ENCODE measurements around the gene PPARG. TPM values are rescaled to one million over a fixed set of nuclear protein-coding genes. Genes with fewer than 3 reads are reported as not detected.

The PPARG gene
- total RNA-seq, 1 experiment from 2014 or later, result not detected

GRCh38 chr3:12336099-12336498, 47.2 kb downstream of the PPARG start:
- no peaks in the 10 kb centered on the region for H3K79me2 ChIP-seq (ENCODE audit: low read length)
- no peak overlapping the region for H3K27ac ChIP-seq (ENCODE audit: low read length)
- no peak overlapping the region for H3K4me3 ChIP-seq (ENCODE audit: low read length)
- H3K36me3 ChIP-seq (ENCODE audit: insufficient read depth, low read length), result no peaks in the 10 kb centered on the region
- H3K4me2 ChIP-seq (ENCODE audit: low read depth, low read length, poor library complexity, severe bottlenecking), result no peak overlapping the region
- no peaks in the 10 kb centered on the region for H3K4me1 ChIP-seq (ENCODE audit: low read length)
- no peaks in the 10 kb centered on the region for H3K9me2 ChIP-seq (replicated peaks; ENCODE audit: insufficient read depth, low read length)
- H3K9me3 ChIP-seq (ENCODE audit: low read length), result no peaks in the 10 kb centered on the region
- no peak overlapping the region for H3K9ac ChIP-seq (ENCODE audit: low read length)
- no peaks in the 10 kb centered on the region for H4K20me1 ChIP-seq (ENCODE audit: insufficient read depth, low read depth, low read length)
- DNase-seq, result no peak
- H3K27me3 ChIP-seq (ENCODE audit: low read length), result no peaks in the 10 kb centered on the region
- no peak overlapping the region for H2AFZ ChIP-seq (ENCODE audit: low read length)

- Histone ChIP-seq H4K20me1 (ENCODE audit: insufficient read depth, low read depth, low read length) (no peaks in the 10 kb centered on the region), H3K9ac (ENCODE audit: low read length) (no peak overlapping the region), H3K4me1 (ENCODE audit: low read length) (no peaks in the 10 kb centered on the region), H3K27ac (ENCODE audit: low read length) (no peak overlapping the region), H2AFZ (ENCODE audit: low read length) (no peak overlapping the region), H3K79me2 (ENCODE audit: low read length) (no peaks in the 10 kb centered on the region), H3K9me3 (ENCODE audit: low read length) (no peaks in the 10 kb centered on the region), H3K4me3 (ENCODE audit: low read length) (no peak overlapping the region), H3K9me2 (replicated peaks; ENCODE audit: insufficient read depth, low read length) (no peaks in the 10 kb centered on the region), H3K27me3 (ENCODE audit: low read length) (no peaks in the 10 kb centered on the region), H3K36me3 (ENCODE audit: insufficient read depth, low read length) (no peaks in the 10 kb centered on the region), H3K4me2 (ENCODE audit: low read depth, low read length, poor library complexity, severe bottlenecking) (no peak overlapping the region)
- no peak for DNase-seq
Measured at GRCh38 chr3:12338595-12339546, 50.0 kb downstream of the PPARG start.

GRCh38 chr3:12339701-12340480, 51.0 kb downstream of the PPARG start:
- Histone ChIP-seq H3K9me3 (ENCODE audit: low read length) (no peaks in the 10 kb centered on the region), H3K4me3 (ENCODE audit: low read length) (no peak overlapping the region), H4K20me1 (ENCODE audit: insufficient read depth, low read depth, low read length) (no peaks in the 10 kb centered on the region), H3K27me3 (ENCODE audit: low read length) (no peaks in the 10 kb centered on the region), H3K9ac (ENCODE audit: low read length) (no peak overlapping the region), H3K4me2 (ENCODE audit: low read depth, low read length, poor library complexity, severe bottlenecking) (no peak overlapping the region), H3K36me3 (ENCODE audit: insufficient read depth, low read length) (no peaks in the 10 kb centered on the region), H3K9me2 (replicated peaks; ENCODE audit: insufficient read depth, low read length) (no peaks in the 10 kb centered on the region), H3K27ac (ENCODE audit: low read length) (no peak overlapping the region), H3K4me1 (ENCODE audit: low read length) (no peaks in the 10 kb centered on the region), H3K79me2 (ENCODE audit: low read length) (no peaks in the 10 kb centered on the region), H2AFZ (ENCODE audit: low read length) (no peak overlapping the region)
- DNase-seq, result no peak

GRCh38 chr3:12340506-12340905, 51.6 kb downstream of the PPARG start:
- Histone ChIP-seq H4K20me1 (ENCODE audit: insufficient read depth, low read depth, low read length) (no peaks in the 10 kb centered on the region), H3K4me2 (ENCODE audit: low read depth, low read length, poor library complexity, severe bottlenecking) (no peak overlapping the region), H2AFZ (ENCODE audit: low read length) (no peak overlapping the region), H3K4me1 (ENCODE audit: low read length) (no peaks in the 10 kb centered on the region), H3K27ac (ENCODE audit: low read length) (no peak overlapping the region), H3K9me2 (replicated peaks; ENCODE audit: insufficient read depth, low read length) (no peaks in the 10 kb centered on the region), H3K9me3 (ENCODE audit: low read length) (no peaks in the 10 kb centered on the region), H3K9ac (ENCODE audit: low read length) (no peak overlapping the region), H3K27me3 (ENCODE audit: low read length) (no peaks in the 10 kb centered on the region), H3K36me3 (ENCODE audit: insufficient read depth, low read length) (no peaks in the 10 kb centered on the region), H3K79me2 (ENCODE audit: low read length) (no peaks in the 10 kb centered on the region), H3K4me3 (ENCODE audit: low read length) (no peak overlapping the region)
- no peak for DNase-seq

- no peaks in the 10 kb centered on the region for H3K4me1 ChIP-seq (ENCODE audit: low read length)
Measured at GRCh38 chr3:12342151-12342550, 53.3 kb downstream of the PPARG start.

GRCh38 chr3:12343047-12343501, 54.2 kb downstream of the PPARG start:
- Histone ChIP-seq H4K20me1 (ENCODE audit: insufficient read depth, low read depth, low read length) (no peaks in the 10 kb centered on the region), H3K9ac (ENCODE audit: low read length) (no peak overlapping the region), H3K9me3 (ENCODE audit: low read length) (no peaks in the 10 kb centered on the region), H3K36me3 (ENCODE audit: insufficient read depth, low read length) (no peaks in the 10 kb centered on the region), H3K4me3 (ENCODE audit: low read length) (no peak overlapping the region), H2AFZ (ENCODE audit: low read length) (no peak overlapping the region), H3K4me2 (ENCODE audit: low read depth, low read length, poor library complexity, severe bottlenecking) (no peak overlapping the region), H3K79me2 (ENCODE audit: low read length) (no peaks in the 10 kb centered on the region), H3K27me3 (ENCODE audit: low read length) (no peaks in the 10 kb centered on the region), H3K4me1 (ENCODE audit: low read length) (no peaks in the 10 kb centered on the region), H3K27ac (ENCODE audit: low read length) (no peak overlapping the region), H3K9me2 (replicated peaks; ENCODE audit: insufficient read depth, low read length) (no peaks in the 10 kb centered on the region)
- no peak for DNase-seq

More at GRCh38 chr3:12342151-12342550, 53.3 kb downstream of the PPARG start:
- DNase-seq, result no peak
- Histone ChIP-seq H3K9me3 (ENCODE audit: low read length) (no peaks in the 10 kb centered on the region), H4K20me1 (ENCODE audit: insufficient read depth, low read depth, low read length) (no peaks in the 10 kb centered on the region), H3K27me3 (ENCODE audit: low read length) (no peaks in the 10 kb centered on the region), H3K4me2 (ENCODE audit: low read depth, low read length, poor library complexity, severe bottlenecking) (no peak overlapping the region), H3K4me3 (ENCODE audit: low read length) (no peak overlapping the region), H2AFZ (ENCODE audit: low read length) (no peak overlapping the region), H3K27ac (ENCODE audit: low read length) (no peak overlapping the region), H3K9ac (ENCODE audit: low read length) (no peak overlapping the region), H3K9me2 (replicated peaks; ENCODE audit: insufficient read depth, low read length) (no peaks in the 10 kb centered on the region), H3K79me2 (ENCODE audit: low read length) (no peaks in the 10 kb centered on the region), H3K36me3 (ENCODE audit: insufficient read depth, low read length) (no peaks in the 10 kb centered on the region)

- H3K4me1 ChIP-seq (ENCODE audit: low read length), result no peaks in the 10 kb centered on the region
- no peak for DNase-seq
- H3K36me3 ChIP-seq (ENCODE audit: insufficient read depth, low read length), result no peaks in the 10 kb centered on the region
- no peak overlapping the region for H2AFZ ChIP-seq (ENCODE audit: low read length)
- H3K9ac ChIP-seq (ENCODE audit: low read length), result no peak overlapping the region
- H3K79me2 ChIP-seq (ENCODE audit: low read length), result no peaks in the 10 kb centered on the region
- no peaks in the 10 kb centered on the region for H4K20me1 ChIP-seq (ENCODE audit: insufficient read depth, low read depth, low read length)
- no peak overlapping the region for H3K4me3 ChIP-seq (ENCODE audit: low read length)
- H3K27ac ChIP-seq (ENCODE audit: low read length), result no peak overlapping the region
- no peaks in the 10 kb centered on the region for H3K27me3 ChIP-seq (ENCODE audit: low read length)
- H3K9me2 ChIP-seq (replicated peaks; ENCODE audit: insufficient read depth, low read length), result no peaks in the 10 kb centered on the region
- no peaks in the 10 kb centered on the region for H3K9me3 ChIP-seq (ENCODE audit: low read length)
- no peak overlapping the region for H3K4me2 ChIP-seq (ENCODE audit: low read depth, low read length, poor library complexity, severe bottlenecking)
Measured at GRCh38 chr3:12345141-12345561, 56.3 kb downstream of the PPARG start.
